IPS-NIHi11 (cell line): Measurements from ENCODE around the gene CD300LD.
"Not testable (repeated sequence)": the region's sequence is repeated elsewhere in the genome, so short reads cannot be mapped to it uniquely, and the experiment has no call there.

ENCODE experiments used
- DNase-seq: peaks from one replicate; pipeline ENCODE4 v3.0.0; 2012; ENCODE audit warnings: mixed read lengths, low spot score

Gene CD300LD

GRCh38 chr17:74606050-74606449, 14.0 kb upstream of the CD300LD start:
- DNase-seq: no peak

GRCh38 chr17:74605361-74605760, 13.3 kb upstream of the CD300LD start:
- no peak for DNase-seq

- no peak for DNase-seq
Measured at GRCh38 chr17:74604761-74605160, 12.7 kb upstream of the CD300LD start.

- no peak for DNase-seq
Measured at GRCh38 chr17:74604200-74604599, 12.1 kb upstream of the CD300LD start.

DNA sequence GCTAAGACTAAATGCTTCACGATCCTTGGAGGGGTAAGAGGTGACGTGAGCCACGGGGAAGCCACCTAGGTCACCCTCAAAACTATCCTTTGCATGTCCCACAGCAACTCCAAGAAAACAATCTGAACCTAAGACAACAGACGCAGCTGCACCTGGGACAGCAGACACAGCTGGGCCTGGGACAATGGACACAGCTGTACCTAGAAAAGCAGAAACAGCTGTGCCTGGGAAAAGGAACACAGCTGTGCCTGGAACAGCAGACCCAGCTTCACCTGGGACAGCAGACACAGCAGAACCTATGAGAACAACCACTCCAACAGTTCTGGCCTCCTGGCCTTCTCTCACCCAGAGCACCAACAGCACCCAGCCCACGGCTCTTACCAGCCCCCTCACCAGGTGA, 11.7 kb upstream of the CD300LD start:
- DNase-seq: no peak

- DNase-seq: no peak
Measured at GRCh38 chr17:74603037-74603635, 11.1 kb upstream of the CD300LD start.

- DNase-seq: peak; percentile 73
Measured at GRCh38 chr17:74601944-74602572, 10.0 kb upstream of the CD300LD start.

DNA sequence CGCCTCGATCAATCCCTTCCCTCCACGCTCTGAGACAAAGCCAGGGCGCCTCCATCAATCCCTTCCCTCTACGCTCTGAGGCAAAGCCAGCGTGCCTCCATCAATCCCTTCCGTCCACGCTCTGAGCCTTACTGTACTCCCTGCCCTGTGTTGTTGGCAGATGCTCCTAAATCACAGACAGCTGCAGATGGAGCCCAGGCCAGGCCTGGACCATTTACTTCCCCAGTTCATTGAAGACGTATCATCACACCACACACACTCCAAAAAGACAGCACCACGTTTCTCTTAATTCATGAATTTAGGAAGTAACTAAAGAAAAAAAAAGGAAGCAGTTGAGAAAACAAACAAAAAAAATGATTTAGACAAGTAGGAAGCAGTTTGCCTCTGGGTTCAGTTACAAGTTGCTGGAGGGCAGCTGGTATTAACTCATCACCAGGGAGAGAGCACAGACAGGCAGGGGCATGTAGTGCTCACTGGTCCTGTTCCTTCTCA, 7.4 kb upstream of the CD300LD start:
- no peak for DNase-seq

DNA sequence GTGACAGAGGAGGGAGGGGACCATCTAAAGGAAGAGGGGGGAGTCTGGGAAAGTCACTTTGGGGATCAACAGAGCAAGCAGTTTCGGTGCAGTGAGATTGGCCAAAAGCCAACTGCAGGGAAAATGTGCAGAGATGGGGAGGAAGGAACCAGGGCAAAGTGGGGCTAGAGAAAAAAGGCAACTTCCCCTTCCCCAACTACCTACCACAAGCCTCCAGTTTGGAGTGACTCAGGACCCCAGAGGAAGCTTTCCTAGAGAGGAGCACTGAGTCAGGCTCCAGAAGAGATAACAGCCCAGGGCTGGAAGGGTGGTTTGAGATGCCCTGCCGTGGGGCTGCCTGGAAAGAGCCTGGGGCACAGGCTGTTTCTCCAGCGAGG, 6.9 kb upstream of the CD300LD start:
- no peak for DNase-seq

GRCh38 chr17:74598346-74599022, 6.4 kb upstream of the CD300LD start:
- DNase-seq: no peak

DNA sequence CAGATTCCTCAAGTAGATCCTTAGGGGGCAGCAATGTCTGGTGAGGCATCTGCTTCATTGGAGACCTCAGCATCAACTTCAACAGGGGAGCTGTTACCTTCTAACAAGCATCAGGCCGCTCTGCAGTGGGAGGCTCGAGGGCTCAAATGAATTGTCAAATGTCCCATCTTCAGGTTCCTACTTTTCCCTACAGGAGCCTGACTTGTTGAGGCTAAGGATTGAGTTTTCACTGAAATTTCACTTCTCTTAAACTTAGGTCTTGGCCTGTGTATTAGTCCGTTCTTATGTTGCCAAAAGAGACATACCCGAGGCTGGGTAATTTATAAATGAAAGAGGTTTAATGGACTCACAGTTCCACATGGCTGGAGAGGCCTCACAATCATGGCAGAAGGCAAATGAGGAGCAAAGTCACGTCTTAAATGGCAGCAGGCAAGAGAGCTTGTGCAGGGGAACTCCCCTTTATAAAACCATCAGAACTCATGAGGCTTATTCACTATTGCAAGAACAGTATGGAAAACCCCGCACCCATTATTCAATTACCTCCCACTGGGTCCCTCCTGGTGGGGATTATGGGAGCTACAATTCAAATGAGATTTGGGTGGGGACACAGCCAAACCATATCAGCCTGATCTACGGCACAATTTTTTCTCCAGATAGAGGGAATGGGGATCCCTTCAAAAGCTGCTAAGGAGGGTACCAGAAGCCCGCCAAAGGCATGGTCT, 5.1 kb upstream of the CD300LD start:
- DNase-seq: no peak

DNA sequence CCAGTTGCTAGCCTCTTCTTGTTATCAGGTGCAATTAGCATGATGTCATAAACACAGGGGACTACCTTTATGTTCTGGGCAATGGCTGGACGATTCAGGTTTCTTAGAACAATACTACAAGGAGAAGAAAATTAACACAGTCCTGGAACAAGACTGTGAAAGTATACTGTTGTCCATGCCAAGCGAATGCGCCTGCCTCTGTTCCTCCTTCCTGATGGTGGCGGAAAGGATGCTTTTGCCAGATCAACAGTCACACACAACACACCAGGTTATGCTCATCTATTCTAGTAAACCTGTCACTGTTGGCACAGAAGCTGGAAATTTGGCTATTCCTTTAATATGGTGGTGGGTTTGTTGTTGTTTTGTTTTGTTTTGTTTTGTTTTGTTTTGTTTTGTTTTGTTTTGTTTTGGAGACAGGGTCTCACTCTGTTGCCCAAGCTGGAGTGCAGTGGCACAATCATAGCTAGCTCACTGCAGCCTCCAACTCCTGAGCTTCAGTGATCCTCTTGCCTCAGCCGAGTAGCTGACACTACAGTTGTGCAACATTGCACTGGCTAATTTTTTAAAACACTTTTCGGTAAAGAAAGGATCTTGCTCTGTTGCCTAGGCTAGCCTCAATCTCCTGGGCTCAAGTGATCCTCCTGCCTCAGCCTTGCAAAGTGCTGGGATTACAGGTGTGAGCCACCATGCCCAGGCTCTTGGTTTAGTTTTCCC, 3.1 kb upstream of the CD300LD start:
- DNase-seq: no peak

DNA sequence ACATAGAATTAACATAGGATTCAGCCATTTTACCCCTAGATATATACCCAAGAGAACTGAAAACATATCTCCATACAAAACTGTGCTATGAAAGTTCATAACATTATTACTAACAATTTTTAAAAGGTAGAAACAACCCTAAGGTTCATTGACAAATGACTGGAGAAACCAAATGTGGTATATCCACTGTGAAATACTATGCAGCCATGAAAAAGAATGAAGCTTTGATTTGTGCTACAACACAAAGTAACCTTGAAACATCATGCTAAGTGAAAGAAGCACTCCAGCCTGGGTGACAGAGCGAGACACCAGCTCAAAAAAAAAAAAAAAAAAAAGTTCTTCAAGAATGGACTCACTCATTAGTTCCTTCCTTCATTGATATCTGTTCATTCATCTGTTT, 580 bp downstream of the CD300LD start:
- DNase-seq: no peak

- DNase-seq: no peak
Measured at GRCh38 chr17:74585711-74586110, 6.4 kb downstream of the CD300LD start.

DNA sequence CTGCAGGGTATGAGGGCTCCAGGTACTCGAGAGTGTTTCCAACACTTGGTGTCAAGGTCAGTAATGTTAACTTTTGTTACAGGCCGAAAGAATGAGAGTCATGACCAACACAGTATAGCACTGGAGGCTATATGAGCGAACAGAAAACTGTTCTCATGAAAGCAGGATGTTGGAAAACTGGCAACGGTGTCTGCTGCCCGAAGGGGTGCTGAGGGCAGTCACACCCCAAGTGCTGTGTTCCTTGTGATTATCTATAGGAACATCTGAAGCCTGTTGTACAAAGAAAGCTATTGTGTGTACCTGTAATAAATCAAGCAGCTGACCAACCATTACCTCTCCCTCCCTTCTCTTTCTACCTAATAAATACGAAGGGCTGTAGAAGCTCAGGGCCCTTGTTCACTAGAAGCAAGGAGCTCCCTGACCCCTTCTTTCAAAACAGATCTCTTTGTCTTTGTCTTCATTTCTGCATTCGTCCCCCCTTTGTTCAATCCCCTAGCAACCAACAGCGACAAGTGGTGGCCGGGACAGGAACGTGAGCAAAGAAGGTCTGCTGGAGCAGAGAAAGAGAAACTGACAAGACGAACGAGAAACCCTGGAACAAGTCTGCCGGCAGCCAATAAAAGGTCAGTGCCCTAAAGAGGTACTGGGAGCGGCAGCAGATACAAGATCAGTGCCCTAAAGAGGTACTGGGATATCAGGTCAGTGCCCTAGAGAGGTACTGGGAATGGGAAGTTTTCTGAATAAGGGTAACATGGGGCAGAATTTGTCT, 7.6 kb downstream of the CD300LD start:
- DNase-seq: no peak

- DNase-seq: no peak
Measured at GRCh38 chr17:74582633-74583032, 9.4 kb downstream of the CD300LD start.

DNA sequence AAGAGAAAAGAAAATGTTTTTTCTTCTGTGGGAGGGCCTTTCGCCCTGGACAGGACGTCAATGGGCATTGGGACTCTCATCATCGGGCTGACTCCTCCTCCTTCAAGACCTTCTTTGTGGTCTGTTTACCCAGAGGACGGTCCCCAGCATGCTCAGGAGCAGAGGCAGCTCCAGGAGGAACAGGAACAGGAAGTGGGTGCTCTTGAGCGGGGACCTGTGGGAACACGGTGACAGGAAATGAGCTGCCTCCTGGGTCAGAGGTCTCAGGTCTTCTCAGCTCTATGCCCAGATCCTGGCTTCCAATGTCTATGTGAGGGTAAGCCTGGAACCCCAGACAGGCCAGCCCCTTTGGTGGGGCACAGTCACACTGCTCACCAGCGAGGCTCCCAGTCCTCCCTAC, 12.2 kb downstream of the CD300LD start:
- DNase-seq: no peak

GRCh38 chr17:74578979-74579378, 13.1 kb downstream of the CD300LD start:
- DNase-seq: no peak

- no peak for DNase-seq
Measured at GRCh38 chr17:74574489-74575142, 17.5 kb downstream of the CD300LD start.

- DNase-seq: not testable (repeated sequence)
Measured at GRCh38 chr17:74573635-74574034, 18.4 kb downstream of the CD300LD start.

DNA sequence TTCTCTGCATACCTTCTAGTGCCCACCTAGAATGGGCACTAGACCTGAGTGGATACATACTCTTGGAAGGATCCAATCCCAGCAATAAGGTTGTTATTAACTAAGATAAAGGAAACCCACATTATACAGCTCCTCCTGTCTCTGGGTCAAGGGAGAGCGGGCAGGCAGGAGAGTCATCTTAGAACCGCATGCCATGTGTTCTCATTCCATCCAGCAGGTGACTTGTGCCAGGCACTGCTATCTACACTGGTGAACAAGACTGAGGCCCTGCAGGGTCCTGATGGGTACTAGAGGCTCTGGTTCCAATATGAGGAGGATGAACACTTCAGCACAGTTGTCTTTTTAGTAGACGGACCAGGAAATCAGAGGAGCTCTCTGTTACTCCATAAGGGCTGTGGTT, 18.9 kb downstream of the CD300LD start:
- no peak for DNase-seq
